Measurements from ENCODE around the gene LDB3. TPM values are rescaled to one million over a fixed set of nuclear protein-coding genes. Genes with fewer than 3 reads are reported as not detected.

Gene LDB3
- total RNA-seq, 1 donor from 2014 or later: not detected

DNA sequence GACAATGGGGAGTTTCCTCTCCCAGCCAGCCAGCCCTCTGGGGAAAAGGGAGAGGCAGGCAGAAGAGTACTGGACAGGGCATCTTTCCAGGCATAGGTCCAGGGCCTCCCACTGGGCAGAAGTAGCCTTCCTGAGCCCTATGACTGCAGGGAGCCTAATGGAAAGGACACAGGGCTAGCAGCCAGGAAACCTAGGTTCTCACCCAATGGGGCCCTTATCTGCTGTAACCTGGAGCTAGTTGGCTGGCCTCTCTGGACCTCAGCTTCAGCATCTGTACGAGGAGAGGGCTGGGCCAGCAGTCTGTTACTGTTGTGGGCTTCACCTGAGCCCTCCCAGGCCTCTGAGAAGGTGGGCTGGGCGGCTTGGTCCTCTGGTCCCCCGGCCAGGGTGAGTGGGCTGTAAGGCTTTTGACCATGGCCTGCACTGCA is 22.4 kb downstream of the LDB3 start:
- H3K4me3 ChIP-seq (ENCODE audit: low read depth, low read length): no peak overlapping the region
- no peak for DNase-seq (ENCODE audit: low read depth)
- TF ChIP-seq, protein P1, sequence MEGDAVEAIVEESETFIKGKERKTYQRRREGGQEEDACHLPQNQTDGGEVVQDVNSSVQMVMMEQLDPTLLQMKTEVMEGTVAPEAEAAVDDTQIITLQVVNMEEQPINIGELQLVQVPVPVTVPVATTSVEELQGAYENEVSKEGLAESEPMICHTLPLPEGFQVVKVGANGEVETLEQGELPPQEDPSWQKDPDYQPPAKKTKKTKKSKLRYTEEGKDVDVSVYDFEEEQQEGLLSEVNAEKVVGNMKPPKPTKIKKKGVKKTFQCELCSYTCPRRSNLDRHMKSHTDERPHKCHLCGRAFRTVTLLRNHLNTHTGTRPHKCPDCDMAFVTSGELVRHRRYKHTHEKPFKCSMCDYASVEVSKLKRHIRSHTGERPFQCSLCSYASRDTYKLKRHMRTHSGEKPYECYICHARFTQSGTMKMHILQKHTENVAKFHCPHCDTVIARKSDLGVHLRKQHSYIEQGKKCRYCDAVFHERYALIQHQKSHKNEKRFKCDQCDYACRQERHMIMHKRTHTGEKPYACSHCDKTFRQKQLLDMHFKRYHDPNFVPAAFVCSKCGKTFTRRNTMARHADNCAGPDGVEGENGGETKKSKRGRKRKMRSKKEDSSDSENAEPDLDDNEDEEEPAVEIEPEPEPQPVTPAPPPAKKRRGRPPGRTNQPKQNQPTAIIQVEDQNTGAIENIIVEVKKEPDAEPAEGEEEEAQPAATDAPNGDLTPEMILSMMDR (conservative IDR thresholded peaks at IDR 0.05; ENCODE audit: low read depth, low read length): no peak

DNA sequence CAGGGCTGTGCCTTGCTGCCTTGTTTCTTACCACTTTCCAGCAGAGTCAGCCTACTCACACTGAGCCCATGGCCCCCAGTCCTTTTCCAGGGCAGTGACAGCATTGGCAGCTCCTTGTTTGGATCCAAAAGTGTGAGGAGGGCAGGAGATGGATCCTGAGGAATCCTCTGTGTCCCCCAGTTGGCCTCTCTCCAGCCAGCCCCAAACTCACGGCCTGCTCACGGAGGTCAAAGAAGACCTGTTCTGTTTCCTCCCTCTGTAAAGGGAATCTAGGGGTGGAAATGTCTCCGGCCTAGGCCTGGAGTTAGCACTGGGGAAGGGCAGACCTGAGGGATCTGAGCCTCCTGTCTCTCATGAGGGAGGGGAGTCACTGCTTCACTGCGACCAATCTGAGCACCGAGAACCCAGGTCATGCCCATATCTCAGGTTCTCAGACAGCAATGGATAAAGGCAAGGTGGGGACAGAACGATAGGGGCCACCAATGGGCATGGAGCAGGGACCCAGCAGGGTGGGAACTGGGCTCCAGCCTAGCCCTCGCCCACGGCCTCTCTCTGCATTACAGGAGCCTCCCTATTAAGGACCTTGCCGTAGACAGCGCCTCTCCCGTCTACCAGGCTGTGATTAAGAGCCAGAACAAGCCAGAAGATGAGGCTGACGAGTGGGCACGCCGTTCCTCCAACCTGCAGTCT is 23.2 kb downstream of the LDB3 start:
- no peak for DNase-seq (ENCODE audit: low read depth)
- no peak overlapping the region for H3K4me3 ChIP-seq (ENCODE audit: low read depth, low read length)
- TF ChIP-seq, protein P1 (conservative IDR thresholded peaks at IDR 0.05; ENCODE audit: low read depth, low read length): no peak

DNA sequence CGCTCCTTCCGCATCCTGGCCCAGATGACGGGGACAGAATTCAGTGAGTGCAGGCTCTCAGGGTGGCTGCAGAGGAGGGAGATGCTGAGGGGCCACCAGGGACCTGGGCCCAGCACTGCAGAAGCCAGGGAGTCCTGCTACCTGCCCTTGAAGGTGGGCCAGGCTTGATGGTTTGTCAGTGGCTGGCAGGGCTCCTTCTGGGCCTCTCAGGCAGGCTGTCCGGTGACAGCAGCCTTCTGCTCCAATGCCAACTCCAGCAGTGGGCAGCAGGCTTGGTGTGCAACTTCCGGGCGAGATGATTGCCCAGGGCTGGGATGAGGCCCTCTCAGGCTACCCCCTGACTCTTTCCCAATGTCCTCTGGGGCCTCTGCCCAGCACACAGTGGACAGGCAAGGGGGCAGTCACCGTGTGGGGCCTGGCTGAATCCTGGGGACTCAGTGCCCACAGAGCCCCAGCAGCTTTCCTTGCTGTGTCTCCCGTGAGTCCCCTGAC is 23.8 kb downstream of the LDB3 start:
- TF ChIP-seq, protein P1 (conservative IDR thresholded peaks at IDR 0.05; ENCODE audit: low read depth, low read length): no peak
- no peak overlapping the region for H3K4me3 ChIP-seq (ENCODE audit: low read depth, low read length)
- no peak for DNase-seq (ENCODE audit: low read depth)

DNA sequence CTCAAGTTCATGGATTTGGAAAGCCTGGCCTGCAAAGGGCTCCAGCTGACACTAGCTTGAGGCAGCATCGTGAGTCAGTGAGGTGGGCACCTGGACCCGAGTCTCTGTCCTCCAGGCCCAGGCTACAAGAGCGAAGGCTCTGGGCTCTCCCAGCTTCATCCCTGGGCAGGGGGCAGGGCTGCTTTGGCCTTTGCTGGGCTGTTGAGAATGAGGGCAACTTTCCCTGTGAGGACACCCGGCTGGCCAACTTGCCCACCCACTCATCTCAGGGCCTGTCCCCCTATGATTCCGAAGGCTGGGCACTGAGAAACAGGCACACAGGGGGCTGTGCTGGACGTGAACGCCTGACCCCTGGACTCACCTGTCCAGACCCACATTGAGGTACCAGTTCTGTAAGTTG is 24.4 kb downstream of the LDB3 start:
- DNase-seq (ENCODE audit: low read depth): no peak
- no peak overlapping the region for H3K4me3 ChIP-seq (ENCODE audit: low read depth, low read length)
- TF ChIP-seq, protein P1 (conservative IDR thresholded peaks at IDR 0.05; ENCODE audit: low read depth, low read length): no peak

DNA sequence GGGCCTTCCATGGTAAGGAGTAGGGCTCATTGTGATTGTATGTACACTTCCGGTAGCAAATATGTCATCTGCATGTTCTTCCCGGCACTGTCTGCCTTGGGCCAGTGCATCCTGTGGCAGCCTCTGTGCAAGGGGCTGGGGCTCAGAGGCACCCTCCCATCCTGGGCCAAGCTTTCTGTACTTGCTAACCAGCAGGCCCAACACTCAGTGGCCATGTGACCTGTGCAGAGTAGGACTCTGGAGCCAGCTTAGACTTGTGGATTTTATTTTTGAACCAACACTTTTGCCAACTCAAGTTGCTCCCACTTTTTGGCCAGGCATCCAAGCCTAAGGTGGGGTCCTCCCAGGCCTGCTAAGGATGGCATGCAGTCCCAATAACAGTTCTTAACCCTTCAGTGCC is 25.0 kb downstream of the LDB3 start:
- TF ChIP-seq, protein P1 (conservative IDR thresholded peaks at IDR 0.05; ENCODE audit: low read depth, low read length): no peak
- DNase-seq (ENCODE audit: low read depth): no peak
- no peak overlapping the region for H3K4me3 ChIP-seq (ENCODE audit: low read depth, low read length)

DNA sequence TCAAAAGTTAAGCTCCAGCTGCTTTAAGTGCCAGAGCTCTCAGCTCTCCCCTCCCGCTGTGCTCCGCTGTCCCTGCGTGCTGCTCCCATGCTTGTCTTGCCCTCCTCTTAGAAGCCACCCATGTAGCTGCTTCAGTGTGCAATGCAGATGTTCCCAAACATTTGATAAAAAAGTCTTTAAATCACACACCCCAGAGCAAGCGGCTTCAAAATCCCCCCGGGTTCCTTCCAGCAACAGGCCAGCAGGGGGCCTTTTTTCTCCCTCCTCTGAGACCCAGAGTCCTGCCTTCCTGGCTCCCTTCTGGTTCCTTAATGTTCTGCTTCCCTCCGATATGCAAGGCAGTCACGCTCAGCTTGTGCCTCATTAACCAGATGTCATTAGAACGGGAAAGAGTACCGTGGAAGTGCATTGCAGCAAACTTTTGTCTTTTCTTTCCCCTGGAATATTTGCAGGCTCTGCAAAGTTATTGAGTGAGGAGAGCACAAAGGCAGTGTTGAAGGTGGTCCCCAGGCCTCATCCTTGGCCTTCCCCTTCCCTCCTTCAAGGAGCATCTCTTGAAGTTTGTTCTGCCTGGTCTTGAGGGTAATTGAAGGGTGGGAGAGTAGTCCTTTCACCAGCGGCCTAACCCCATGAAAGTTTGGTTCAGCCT is 25.5 kb downstream of the LDB3 start:
- H3K4me3 ChIP-seq (ENCODE audit: low read depth, low read length): no peak overlapping the region
- TF ChIP-seq, protein P1 (conservative IDR thresholded peaks at IDR 0.05; ENCODE audit: low read depth, low read length): peak; percentile 75
- no peak for DNase-seq (ENCODE audit: low read depth)

All from epithelial cell of proximal tubule (primary cell).